Muscle layer of duodenum (tissue), 2 donors: Measurements from ENCODE around the gene AEN.

Experiments
- H3K27ac ChIP-seq: one replicate; pipeline ENCODE4 v1.7.0; 2013; ENCODE audit warnings: mild to moderate bottlenecking, low read length
- H3K27me3 ChIP-seq: one replicate; pipeline ENCODE4 v1.7.0; 2013; ENCODE audit warnings: low read depth, mild to moderate bottlenecking, control low read depth, low read length
- H3K36me3 ChIP-seq, 2 donors: one replicate each; pipeline ENCODE4 v1.7.0; 2013; ENCODE audit warnings: low read length in 2 of 2, control low read depth in 1 of 2, mild to moderate bottlenecking in 1 of 2; ENCODE audit not compliant: insufficient read depth in 2 of 2, control insufficient read depth in 1 of 2
- H3K4me1 ChIP-seq, 2 donors: one replicate each; pipeline ENCODE4 v1.7.0; 2013; ENCODE audit warnings: low read length in 2 of 2, mild to moderate bottlenecking in 2 of 2, control low read depth in 1 of 2, moderate library complexity in 1 of 2; ENCODE audit not compliant: insufficient read depth in 2 of 2, control insufficient read depth in 1 of 2
- H3K4me3 ChIP-seq, 2 donors: one replicate each; pipeline ENCODE4 v1.7.0; 2013; ENCODE audit warnings: low read length in 2 of 2, low read depth in 1 of 2, mild to moderate bottlenecking in 1 of 2
- H3K9me3 ChIP-seq, 2 donors: one replicate each; pipeline ENCODE4 v1.7.0; 2013; ENCODE audit warnings: low read length in 2 of 2, control low read depth in 1 of 2, mild to moderate bottlenecking in 1 of 2; ENCODE audit not compliant: control insufficient read depth in 1 of 2
- donor health status: healthy.

AEN gene

GRCh38 chr15:88652456-88653199, 31.5 kb downstream of the AEN start:
- Histone ChIP-seq H3K36me3 (no peaks in the 10 kb centered on the region), H3K4me3 (no peak overlapping the region), H3K27me3 (no peaks in the 10 kb centered on the region), H3K27ac (no peak overlapping the region), H3K4me1 (peaks cover 3 to 8% of the 10 kb centered on the region in 2 donors), H3K9me3 (no peaks in the 10 kb centered on the region)

GRCh38 chr15:88653200-88654064, 32.3 kb downstream of the AEN start:
- Histone ChIP-seq H3K4me1 (peaks cover 3 to 9% of the 10 kb centered on the region in 2 donors), H3K27ac (no peak overlapping the region), H3K4me3 (no peak overlapping the region)

GRCh38 chr15:88654430-88655102, 33.4 kb downstream of the AEN start:
- Histone ChIP-seq H3K9me3 (no peaks in the 10 kb centered on the region), H3K4me3 (no peak overlapping the region), H3K27ac (no peak overlapping the region), H3K36me3 (no peaks in the 10 kb centered on the region), H3K27me3 (no peaks in the 10 kb centered on the region), H3K4me1 (peaks cover 3 to 10% of the 10 kb centered on the region in 2 donors)

More at GRCh38 chr15:88653200-88654064, 32.3 kb downstream of the AEN start:
- no peaks in the 10 kb centered on the region for H3K27me3 ChIP-seq
- no peaks in the 10 kb centered on the region for H3K9me3 ChIP-seq
- no peaks in the 10 kb centered on the region for H3K36me3 ChIP-seq

- no peak overlapping the region for H3K27ac ChIP-seq
Measured at GRCh38 chr15:88655103-88655553, 34.0 kb downstream of the AEN start.

GRCh38 chr15:88655800-88656488, 34.8 kb downstream of the AEN start:
- no peaks in the 10 kb centered on the region for H3K9me3 ChIP-seq
- no peaks in the 10 kb centered on the region for H3K27me3 ChIP-seq
- no peak overlapping the region for H3K27ac ChIP-seq
- H3K4me1 ChIP-seq, result peaks cover 0 to 10% of the 10 kb centered on the region in 2 donors
- H3K4me3 ChIP-seq, result no peak overlapping the region
- H3K36me3 ChIP-seq, result no peaks in the 10 kb centered on the region

More at GRCh38 chr15:88655103-88655553, 34.0 kb downstream of the AEN start:
- Histone ChIP-seq H3K36me3 (no peaks in the 10 kb centered on the region), H3K9me3 (no peaks in the 10 kb centered on the region), H3K4me3 (no peak overlapping the region), H3K4me1 (peaks cover 0 to 10% of the 10 kb centered on the region in 2 donors), H3K27me3 (no peaks in the 10 kb centered on the region)

- H3K4me3 ChIP-seq, result no peak overlapping the region
- no peaks in the 10 kb centered on the region for H3K27me3 ChIP-seq
- peaks cover 0 to 10% of the 10 kb centered on the region in 2 donors for H3K4me1 ChIP-seq
- H3K9me3 ChIP-seq, result no peaks in the 10 kb centered on the region
- no peaks in the 10 kb centered on the region for H3K36me3 ChIP-seq
- no peak overlapping the region for H3K27ac ChIP-seq
Measured at GRCh38 chr15:88656760-88657221, 35.7 kb downstream of the AEN start.

GRCh38 chr15:88657326-88658069, 36.4 kb downstream of the AEN start:
- peaks cover 0 to 10% of the 10 kb centered on the region in 2 donors for H3K4me1 ChIP-seq
- H3K27me3 ChIP-seq, result no peaks in the 10 kb centered on the region

GRCh38 chr15:88658070-88658965, 37.2 kb downstream of the AEN start:
- Histone ChIP-seq H3K9me3 (no peaks in the 10 kb centered on the region), H3K27me3 (no peaks in the 10 kb centered on the region), H3K4me3 (no peak overlapping the region), H3K4me1 (peaks cover 0 to 10% of the 10 kb centered on the region in 2 donors), H3K36me3 (no peaks in the 10 kb centered on the region), H3K27ac (no peak overlapping the region)

More at GRCh38 chr15:88657326-88658069, 36.4 kb downstream of the AEN start:
- no peaks in the 10 kb centered on the region for H3K9me3 ChIP-seq
- H3K4me3 ChIP-seq, result no peak overlapping the region
- H3K36me3 ChIP-seq, result no peaks in the 10 kb centered on the region
- H3K27ac ChIP-seq, result no peak overlapping the region

GRCh38 chr15:88658972-88659931, 38.1 kb downstream of the AEN start:
- peaks cover 0 to 10% of the 10 kb centered on the region in 2 donors for H3K4me1 ChIP-seq
- no peaks in the 10 kb centered on the region for H3K36me3 ChIP-seq
- H3K9me3 ChIP-seq, result no peaks in the 10 kb centered on the region
- H3K27me3 ChIP-seq, result no peaks in the 10 kb centered on the region
- no peak overlapping the region for H3K27ac ChIP-seq
- no peak overlapping the region for H3K4me3 ChIP-seq
